Vagina (tissue), 2 donors: ENCODE measurements around the gene GPR142.

Source experiments
- POLR2A ChIP-seq, 2 donors: fragments of 450-650 bp; IDR thresholded peaks; one replicate each; pipeline ENCODE4 v1.6.1; 2017; ENCODE audit warnings: antibody characterized with exemption in 2 of 2, mild to moderate bottlenecking in 2 of 2, moderate library complexity in 2 of 2
- TF ChIP-seq, protein P1 (sequence below), 3 experiments: fragments of 450-650 bp in 2 of 3; fragments of 200-600 bp in 1 of 3; sonication (generic) in 1 of 3; IDR thresholded peaks; one replicate each; pipeline ENCODE4 v1.5.1; 2017 to 2019; ENCODE audit warnings: antibody characterized with exemption in 3 of 3, mild to moderate bottlenecking in 2 of 3, moderate library complexity in 2 of 3

DNA sequence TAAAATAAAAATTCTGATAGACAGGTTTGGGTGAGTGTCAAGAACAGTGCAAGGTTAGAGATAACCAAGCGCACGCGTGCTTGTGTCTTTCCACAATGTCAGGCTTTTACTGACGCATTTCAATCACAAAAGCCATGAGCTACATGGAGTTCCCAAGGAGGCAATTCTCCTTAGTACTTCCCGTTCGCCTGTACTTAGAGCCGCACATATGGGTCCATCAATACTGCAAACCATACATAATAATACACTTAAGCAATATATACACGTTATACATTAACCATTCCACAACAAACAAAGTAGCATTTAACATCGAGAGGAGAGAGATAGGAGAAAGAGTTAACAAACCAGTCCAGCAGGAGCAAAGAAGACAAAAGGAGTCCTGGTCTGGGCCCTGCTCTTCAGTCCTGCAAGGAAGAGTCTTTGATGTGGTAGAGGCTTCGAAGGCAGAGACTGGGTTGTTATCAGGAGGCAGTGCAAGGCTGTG lies 52.7 kb downstream of the GPR142 start:
- TF ChIP-seq, protein P1, sequence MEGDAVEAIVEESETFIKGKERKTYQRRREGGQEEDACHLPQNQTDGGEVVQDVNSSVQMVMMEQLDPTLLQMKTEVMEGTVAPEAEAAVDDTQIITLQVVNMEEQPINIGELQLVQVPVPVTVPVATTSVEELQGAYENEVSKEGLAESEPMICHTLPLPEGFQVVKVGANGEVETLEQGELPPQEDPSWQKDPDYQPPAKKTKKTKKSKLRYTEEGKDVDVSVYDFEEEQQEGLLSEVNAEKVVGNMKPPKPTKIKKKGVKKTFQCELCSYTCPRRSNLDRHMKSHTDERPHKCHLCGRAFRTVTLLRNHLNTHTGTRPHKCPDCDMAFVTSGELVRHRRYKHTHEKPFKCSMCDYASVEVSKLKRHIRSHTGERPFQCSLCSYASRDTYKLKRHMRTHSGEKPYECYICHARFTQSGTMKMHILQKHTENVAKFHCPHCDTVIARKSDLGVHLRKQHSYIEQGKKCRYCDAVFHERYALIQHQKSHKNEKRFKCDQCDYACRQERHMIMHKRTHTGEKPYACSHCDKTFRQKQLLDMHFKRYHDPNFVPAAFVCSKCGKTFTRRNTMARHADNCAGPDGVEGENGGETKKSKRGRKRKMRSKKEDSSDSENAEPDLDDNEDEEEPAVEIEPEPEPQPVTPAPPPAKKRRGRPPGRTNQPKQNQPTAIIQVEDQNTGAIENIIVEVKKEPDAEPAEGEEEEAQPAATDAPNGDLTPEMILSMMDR (IDR thresholded peaks at IDR 0.05), result no peak
- TF ChIP-seq POLR2A (IDR thresholded peaks at IDR 0.05), result no peak
